K562 (cell line): ENCODE results near the gene ABCA3. TPM values are rescaled to one million over a fixed set of nuclear protein-coding genes. Genes with fewer than 3 reads are reported as not detected.

Experiments used
- ARID3A ChIP-seq: IDR thresholded peaks from 2 replicates; pipeline ENCODE4 v1.6.1; 2012; ENCODE audit warnings: low read depth, low read length, improper control_type of control experiment, borderline replicate concordance
- ATF7 ChIP-seq: fragments of 450-650 bp; IDR thresholded peaks from 2 replicates; pipeline ENCODE4 v1.7.1; 2014; ENCODE audit warnings: mild to moderate bottlenecking, moderate library complexity
- BCL6 ChIP-seq: fragments of 250-450 bp; sonication (Bioruptor Pico); IDR thresholded peaks from 2 replicates; pipeline ENCODE4 v1.4.0; 2020
- CREB3 ChIP-seq: fragments of 450-650 bp; conservative IDR thresholded peaks from 2 replicates; pipeline ENCODE4 v1.6.1; 2016; ENCODE audit warnings: missing genetic modification characterization, low read depth, mild to moderate bottlenecking, missing compliant biosample characterization, moderate library complexity
- CREB3L1 ChIP-seq: fragments of 450-650 bp; IDR thresholded peaks from 2 replicates; pipeline ENCODE4 v1.6.1; 2014; ENCODE audit warnings: low read depth, mild to moderate bottlenecking, moderate library complexity, borderline replicate concordance
- DDX20 ChIP-seq: fragments of 450-650 bp; IDR thresholded peaks from 2 replicates; pipeline ENCODE4 v1.6.1; 2016; ENCODE audit warnings: missing genetic modification characterization, low read depth, mild to moderate bottlenecking, missing compliant biosample characterization, moderate library complexity
- GABPB1 ChIP-seq: sonication (generic); formaldehyde crosslinking; IDR thresholded peaks from 2 replicates; pipeline ENCODE4 v1.8.0; 2022; ENCODE audit warnings: mild to moderate bottlenecking, missing genetic modification reagents
- HMG20B ChIP-seq: fragments of 250-450 bp; sonication (Bioruptor Pico); IDR thresholded peaks from 2 replicates; pipeline ENCODE4 v1.5.0; 2021; ENCODE audit warnings: mild to moderate bottlenecking
- KHSRP ChIP-seq: fragments of 450-650 bp; IDR thresholded peaks from 2 replicates; pipeline ENCODE4 v1.6.1; 2017
- NFE2L1 ChIP-seq: fragments of 450-650 bp; IDR thresholded peaks from 2 replicates; pipeline ENCODE4 v1.6.1; 2016; ENCODE audit warnings: missing genetic modification characterization, low read depth, mild to moderate bottlenecking, missing compliant biosample characterization, moderate library complexity, borderline replicate concordance
- PHF20 ChIP-seq: fragments of 450-650 bp; IDR thresholded peaks from 2 replicates; pipeline ENCODE4 v1.6.1; 2018; ENCODE audit not compliant: partially characterized antibody
- PPARD ChIP-seq: fragments of 250-450 bp; sonication (Bioruptor Pico); IDR thresholded peaks from 2 replicates; pipeline ENCODE4 v1.8.0; 2022; ENCODE audit warnings: inconsistent platforms, mild to moderate bottlenecking, moderate library complexity
- SETDB1 ChIP-seq: IDR thresholded peaks from one replicate; pipeline ENCODE4 v1.6.1; 2012; ENCODE audit warnings: low read length, control low read depth, inconsistent platforms
- SRSF1 ChIP-seq: fragments of 200-400 bp; formaldehyde crosslinking; IDR thresholded peaks from 2 replicates; pipeline ENCODE4 v1.6.1; 2017; ENCODE audit warnings: mild to moderate bottlenecking, low read depth, low read length, moderate library complexity
- TCF7L2 ChIP-seq: fragments of 150-350 bp; IDR thresholded peaks from 2 replicates; pipeline ENCODE4 v1.6.1; 2016; ENCODE audit warnings: low read depth, mild to moderate bottlenecking, low read length, moderate library complexity
- TFAM ChIP-seq: fragments of 250-450 bp; sonication (Bioruptor Pico); conservative IDR thresholded peaks from 2 replicates; pipeline ENCODE4 v1.5.0; 2021; ENCODE audit warnings: mild to moderate bottlenecking, moderate library complexity
- XRCC4 ChIP-seq: IDR thresholded peaks from one replicate; pipeline ENCODE4 v1.6.1; 2011; ENCODE audit not compliant: insufficient read depth, insufficient read length; ENCODE audit errors: extremely low read depth
- ZFPM2 ChIP-seq: fragments of 250-450 bp; sonication (Bioruptor Pico); IDR thresholded peaks from 2 replicates; pipeline ENCODE4 v1.5.1; 2022; ENCODE audit warnings: mild to moderate bottlenecking
- ZFX ChIP-seq: sonication (generic); formaldehyde crosslinking; IDR thresholded peaks from 2 replicates; pipeline ENCODE4 v1.8.0; 2022; ENCODE audit warnings: mild to moderate bottlenecking, missing genetic modification reagents, moderate library complexity
- ZNF175 ChIP-seq: fragments of 200-800 bp; sonication (Bioruptor generic); IDR thresholded peaks from 2 replicates; pipeline ENCODE4 v1.6.1; 2016; ENCODE audit warnings: low read depth, mild to moderate bottlenecking, missing genetic modification characterization, missing compliant biosample characterization
- ZNF263 ChIP-seq: sonication (generic); formaldehyde crosslinking; IDR thresholded peaks from 2 replicates; pipeline ENCODE4 v1.8.0; 2022; ENCODE audit warnings: mild to moderate bottlenecking, missing genetic modification reagents, borderline replicate concordance
- ZNF311 ChIP-seq: fragments of 250-450 bp; sonication (Bioruptor Pico); IDR thresholded peaks from 2 replicates; pipeline ENCODE4 v1.4.0; 2020; ENCODE audit warnings: mild to moderate bottlenecking, moderate library complexity
- ZNF695 ChIP-seq: fragments of 450-650 bp; formaldehyde crosslinking; IDR thresholded peaks from 2 replicates; pipeline ENCODE4 v1.4.0; 2020; ENCODE audit warnings: mild to moderate bottlenecking, moderate library complexity
- ZNF717 ChIP-seq: fragments of 250-450 bp; sonication (Bioruptor Pico); IDR thresholded peaks from 2 replicates; pipeline ENCODE4 v1.5.0; 2021
- ZNF764 ChIP-seq: fragments of 250-450 bp; sonication (Bioruptor Pico); IDR thresholded peaks from 2 replicates; pipeline ENCODE4 v1.4.0; 2020; ENCODE audit warnings: low read depth, mild to moderate bottlenecking, moderate library complexity
- polyA plus RNA-seq, 8 experiments: library from polyadenylated mRNA; depleted of rRNA in 4 of 8; stranded (reverse) in 5 of 8; unstranded in 3 of 8; fragments of >200 nt; fragmentation: Nextera tagmentation in 2 of 8; fragmentation: Illumina TruSeq in 1 of 8; extraction: Ambion mirVana in 2 of 8; extraction: Trizol in 1 of 8; gene quantifications; 2 replicates each; pipeline versions ENCODE4 v1.2.1 to v1.2.3, GENCODE V29; 2011 to 2014; ENCODE audit warnings: inconsistent platforms in 1 of 8, missing spikeins in 1 of 8
- total RNA-seq, 7 experiments: library from RNA; depleted of rRNA in 6 of 7; stranded (reverse); fragments of >200 nt in 6 of 7; fragmentation: Illumina TruSeq in 2 of 7; extraction: Trizol in 2 of 7; gene quantifications; 2 replicates each; pipeline versions ENCODE4 v1.2.1 to v1.2.3, GENCODE V29; 2011 to 2021; ENCODE audit warnings: low replicate concordance in 1 of 7

ABCA3 gene
- total and polyA plus RNA-seq, 9 of the 15 experiments (the other 6 are each of a cell fraction or from before 2014, with no cell fraction given), result 0.66 to 23.7 (median 6.9) TPM

GRCh38 chr16:2251296-2252111 lies 89.0 kb downstream of the ABCA3 start, which contains the start of gene ECI1 (continued):
- TF ChIP-seq XRCC4 (no peak), KHSRP (no peak), DDX20 (tag) (no peak), TCF7L2 (no peak), ZNF764 (CRISPR knock-in tag) (no peak), ZNF695 (CRISPR knock-in tag) (no peak), TFAM (no peak), SETDB1 (no peak), SRSF1 (0 out of 2 replicates have a peak, but pooled peaks have one; percentile 54), NFE2L1 (tag) (no peak), CREB3 (tag) (no peak), ZNF717 (CRISPR knock-in tag) (no peak), ARID3A (no peak), ZNF311 (CRISPR knock-in tag) (no peak), ZFPM2 (no peak), PPARD (CRISPR knock-in tag) (no peak), ZNF263 (CRISPR knock-in tag) (no peak), GABPB1 (CRISPR knock-in tag) (peak; percentile 87), ZFX (peak; percentile 99), ZNF175 (CRISPR knock-in tag) (no peak; the same call in 1 of the 2 replicates), BCL6 (CRISPR knock-in tag) (no peak), HMG20B (no peak), CREB3L1 (peak; percentile 50; the same call in 1 of the 2 replicates), ATF7 (peak; percentile 80), PHF20 (peak; percentile 55)
